IPS DF 4.7 (cell line): Measurements from ENCODE around the gene PLPP4.
A peak's percentile ranks its signal among the peaks of the same experiment; 100 is the strongest.

Source experiments
- DNase-seq: peaks from one replicate; pipeline ENCODE4 v3.0.0-alpha.2; 2013; ENCODE audit warnings: low spot score; ENCODE audit errors: extremely low read depth

PLPP4 gene

GRCh38 chr10:120607710-120608703 lies 151.0 kb downstream of the PLPP4 start:
- DNase-seq: no peak

GRCh38 chr10:120609006-120609405 lies 152.0 kb downstream of the PLPP4 start:
- no peak for DNase-seq

DNA sequence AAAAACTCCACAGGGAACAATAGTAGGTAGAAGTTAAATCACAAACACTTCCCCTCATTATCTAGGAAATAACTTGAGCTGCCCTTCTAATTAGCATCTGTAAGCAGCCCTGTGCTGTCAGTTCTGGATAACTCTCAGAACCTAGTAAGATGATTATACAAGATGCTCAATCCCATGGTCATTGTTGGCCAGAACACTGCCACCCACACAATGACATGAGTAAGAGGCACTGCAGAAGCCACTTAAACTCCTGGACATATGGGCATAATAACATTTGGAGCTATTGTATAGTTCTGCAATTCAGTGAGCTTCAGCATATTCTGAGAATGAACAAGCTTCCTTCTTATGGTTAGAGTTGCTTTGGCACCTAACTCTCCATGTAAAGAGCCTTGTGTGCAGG lies 153.8 kb downstream of the PLPP4 start:
- no peak for DNase-seq

DNA sequence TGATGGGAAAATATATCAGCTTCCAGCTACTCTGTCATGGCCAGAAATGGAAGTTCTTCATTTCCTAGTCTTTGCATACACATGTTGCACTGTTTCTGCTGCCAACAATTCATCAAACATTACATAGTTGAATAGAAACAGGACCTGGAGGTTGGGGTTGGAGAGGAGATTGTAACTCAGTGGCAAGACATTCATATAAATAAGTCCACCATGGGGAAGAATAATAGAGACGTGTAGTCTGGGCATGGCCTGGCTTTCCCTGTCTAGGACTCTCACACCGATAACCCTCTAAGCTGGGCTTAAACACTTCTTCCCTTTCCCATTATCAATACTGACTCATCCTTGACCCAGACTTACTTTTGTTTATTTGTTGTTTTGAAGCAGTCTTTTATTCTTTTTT lies 155.7 kb downstream of the PLPP4 start:
- no peak for DNase-seq

DNA sequence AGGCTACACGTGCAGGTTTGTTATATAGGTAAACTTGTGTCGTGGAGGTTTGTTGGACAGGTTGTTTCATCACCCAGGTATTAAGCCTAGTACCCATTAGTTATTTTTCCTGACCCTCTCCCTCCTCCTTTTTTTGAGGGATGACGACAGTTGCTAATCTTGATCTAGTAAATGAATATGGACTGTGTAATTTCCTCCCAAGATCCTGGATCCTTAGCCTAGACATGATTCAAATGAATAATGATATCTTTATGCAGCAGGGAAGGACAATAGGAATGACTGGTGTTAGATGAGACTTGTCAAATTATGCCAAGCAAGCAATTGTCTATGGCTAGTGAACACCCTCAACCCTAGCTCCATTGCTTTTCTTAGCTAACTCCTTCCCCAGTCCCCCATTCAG lies 156.2 kb downstream of the PLPP4 start:
- DNase-seq: no peak

DNA sequence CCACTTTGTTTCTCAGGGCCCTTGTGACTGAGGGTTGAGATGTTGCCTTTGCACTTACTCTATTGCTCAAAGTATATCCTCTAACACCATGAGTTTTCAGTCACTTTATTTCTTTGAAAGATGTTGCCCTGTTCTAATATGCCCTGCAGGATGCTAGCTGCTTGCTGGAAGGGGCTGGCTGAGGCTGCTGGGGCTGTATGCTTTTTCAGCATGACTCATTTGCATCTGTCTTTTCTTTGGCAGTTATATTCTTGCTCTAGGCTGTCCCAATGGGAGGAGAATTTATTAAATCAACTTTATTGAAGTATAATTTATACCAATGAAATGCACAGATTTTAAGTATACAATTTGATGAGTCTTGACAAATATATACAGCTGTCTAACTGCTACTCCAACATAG lies 157.7 kb downstream of the PLPP4 start:
- DNase-seq: no peak

GRCh38 chr10:120616311-120616911 lies 159.4 kb downstream of the PLPP4 start:
- no peak for DNase-seq

- DNase-seq: no peak
Observed at GRCh38 chr10:120628197-120628596, 171.2 kb downstream of the PLPP4 start.

DNA sequence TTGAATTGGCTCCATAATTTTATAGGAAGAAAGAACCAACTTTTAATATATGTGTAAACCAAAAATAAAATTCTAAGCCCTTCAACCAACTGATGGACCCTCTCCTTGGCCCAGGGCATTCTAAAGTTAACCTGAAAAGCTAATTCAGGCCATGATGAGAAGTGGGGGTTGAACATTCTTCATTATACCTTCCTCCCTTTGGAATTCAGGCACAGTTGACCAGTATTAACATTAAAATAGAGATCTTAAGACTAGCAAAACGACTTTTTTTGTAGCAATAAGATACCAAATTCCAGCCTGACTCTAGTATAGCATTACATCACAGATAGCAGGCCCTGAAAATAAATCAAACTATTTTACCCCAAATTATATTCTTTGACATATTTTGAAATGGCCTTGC lies 173.2 kb downstream of the PLPP4 start:
- no peak for DNase-seq

DNA sequence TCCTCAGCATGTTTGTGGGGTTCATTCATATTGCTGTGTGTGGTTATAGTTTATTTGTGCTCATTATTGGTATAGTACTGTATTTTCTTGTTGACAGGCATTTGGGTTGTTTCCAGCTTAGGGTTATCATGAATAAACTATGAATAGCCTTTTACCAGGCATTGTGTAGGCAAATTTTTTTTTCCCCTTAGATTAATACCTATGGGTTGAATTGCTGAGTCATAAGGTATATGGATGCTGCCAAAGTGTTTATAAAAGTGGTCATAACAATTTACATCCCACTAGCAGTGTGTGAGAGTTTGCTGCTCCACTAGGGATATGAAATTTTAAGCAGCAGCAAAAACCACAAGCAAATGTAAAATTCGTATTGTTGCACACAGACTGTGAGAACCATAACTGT lies 175.0 kb downstream of the PLPP4 start:
- no peak for DNase-seq

DNA sequence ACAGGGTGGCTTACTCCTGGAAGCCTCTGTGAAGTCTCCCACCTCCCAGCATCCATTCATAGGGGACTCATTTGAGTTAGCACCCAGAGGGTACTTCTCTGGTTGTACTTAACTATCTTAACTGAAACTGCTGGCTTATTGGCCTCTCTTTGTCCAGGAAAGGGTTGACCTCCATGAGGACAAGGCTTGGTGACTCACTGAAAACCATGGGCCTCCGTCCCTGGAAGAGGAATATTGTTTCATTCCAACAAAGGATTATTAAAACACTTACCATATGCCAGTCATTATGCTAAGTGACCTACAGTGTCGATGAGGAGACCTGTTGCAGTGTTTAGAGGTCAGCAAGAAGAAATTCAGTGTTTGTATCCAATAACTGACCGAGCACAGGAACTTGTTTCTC lies 175.9 kb downstream of the PLPP4 start:
- DNase-seq: no peak

DNA sequence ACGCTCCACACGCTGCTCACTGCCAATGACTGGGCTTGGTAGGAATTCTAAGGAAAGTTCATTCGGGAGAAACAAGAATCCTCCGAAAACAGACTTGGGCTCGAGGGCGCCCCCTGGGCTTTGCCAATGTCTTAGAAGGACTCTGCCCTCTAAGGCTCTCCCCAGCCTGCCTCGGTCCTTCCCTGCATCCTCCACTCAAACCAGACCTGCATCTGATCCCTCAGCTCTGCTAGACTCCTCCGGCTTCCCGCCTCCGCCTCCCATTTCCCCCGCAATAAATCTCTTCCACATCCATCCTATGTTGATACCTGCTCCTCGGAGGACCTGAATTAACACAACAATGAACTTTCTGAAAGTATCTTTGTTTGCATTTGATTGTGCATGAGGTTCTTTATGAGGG lies 177.6 kb downstream of the PLPP4 start:
- DNase-seq: peak; percentile 51
